H7 (cell line): ENCODE results near the gene KIF13A. TPM values are rescaled to one million over a fixed set of nuclear protein-coding genes. Genes with fewer than 3 reads are reported as not detected.

Experiments used
- DNase-seq: peaks from one replicate; pipeline ENCODE4 v3.0.0; 2012
- H3K27me3 ChIP-seq: 2 replicates; pipeline ENCODE4 v1.6.0; 2011; ENCODE audit warnings: mild to moderate bottlenecking, low read length; ENCODE audit not compliant: control insufficient read depth, insufficient read depth
- H3K36me3 ChIP-seq: replicated peaks from 2 replicates; pipeline ENCODE4 v1.5.1; 2011; ENCODE audit warnings: low read length; ENCODE audit not compliant: control insufficient read depth, insufficient read depth
- H3K4me3 ChIP-seq: 2 replicates; pipeline ENCODE4 v1.5.1; 2011; ENCODE audit warnings: low read depth, mild to moderate bottlenecking, control low read depth, low read length, moderate library complexity; ENCODE audit not compliant: insufficient read depth
- total RNA-seq: library from RNA; depleted of rRNA; stranded (reverse); fragments of >200 nt; shearing (Covaris generic); gene quantifications from 2 replicates; pipeline ENCODE4 v1.2.3, GENCODE V29; 2014

Gene KIF13A
- total RNA-seq, 1 experiment from 2014 or later: 21.0 TPM

DNA sequence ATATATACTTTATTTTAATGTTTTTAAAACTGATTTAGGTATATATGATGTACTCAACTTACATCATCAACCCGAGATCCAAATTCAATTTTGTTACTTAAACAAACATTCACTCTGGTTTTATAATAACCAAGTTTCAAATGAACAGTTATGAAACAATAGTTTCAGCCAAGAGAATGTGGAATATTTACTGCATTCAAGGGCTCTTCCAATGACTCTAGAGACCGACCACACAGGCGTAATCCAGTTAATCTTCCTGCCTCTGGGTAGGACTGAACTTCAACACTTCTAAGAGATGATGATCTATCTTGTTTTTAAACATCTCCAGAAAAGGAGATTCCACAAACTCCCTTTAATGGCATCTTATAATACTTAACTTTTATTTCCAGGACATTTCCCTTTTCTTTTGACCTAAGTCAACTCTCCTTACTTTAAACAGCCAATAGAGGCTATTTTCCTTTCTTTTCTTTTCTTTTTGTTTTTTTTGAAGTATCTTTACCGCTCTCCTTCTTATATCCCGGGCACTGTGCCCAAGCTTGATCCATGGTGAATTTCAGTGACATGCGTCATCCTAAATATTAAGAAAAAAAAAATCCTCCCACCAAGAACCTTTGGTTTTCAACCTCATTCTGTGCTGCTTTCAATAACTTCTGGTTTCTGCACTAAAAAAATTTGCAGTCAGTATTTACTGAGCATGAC lies 110.1 kb downstream of the KIF13A start:
- Histone ChIP-seq H3K27me3 (no peaks in the 10 kb centered on the region), H3K4me3 (no peak overlapping the region), H3K36me3 (no peaks in the 10 kb centered on the region)
- no peak for DNase-seq

DNA sequence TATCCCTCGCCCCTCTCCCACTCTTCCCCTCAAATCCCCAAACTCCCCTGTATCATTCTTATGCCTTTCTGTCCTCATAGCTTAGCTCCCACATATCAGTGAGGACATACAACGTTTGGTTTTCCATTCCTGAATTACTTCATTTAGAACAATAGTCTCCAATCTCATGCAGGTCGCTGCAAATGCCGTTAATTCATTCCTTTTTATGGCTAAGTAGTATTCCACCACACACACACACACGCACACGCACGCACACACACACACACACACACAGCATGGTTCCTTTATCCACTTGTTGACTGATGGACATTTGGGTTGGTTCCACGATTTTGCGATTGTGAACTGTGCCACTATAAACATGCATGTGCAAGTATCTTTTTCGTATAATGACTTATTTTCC lies 112.7 kb downstream of the KIF13A start:
- no peak for DNase-seq
- Histone ChIP-seq H3K27me3 (no peaks in the 10 kb centered on the region), H3K36me3 (no peaks in the 10 kb centered on the region), H3K4me3 (no peak overlapping the region)

DNA sequence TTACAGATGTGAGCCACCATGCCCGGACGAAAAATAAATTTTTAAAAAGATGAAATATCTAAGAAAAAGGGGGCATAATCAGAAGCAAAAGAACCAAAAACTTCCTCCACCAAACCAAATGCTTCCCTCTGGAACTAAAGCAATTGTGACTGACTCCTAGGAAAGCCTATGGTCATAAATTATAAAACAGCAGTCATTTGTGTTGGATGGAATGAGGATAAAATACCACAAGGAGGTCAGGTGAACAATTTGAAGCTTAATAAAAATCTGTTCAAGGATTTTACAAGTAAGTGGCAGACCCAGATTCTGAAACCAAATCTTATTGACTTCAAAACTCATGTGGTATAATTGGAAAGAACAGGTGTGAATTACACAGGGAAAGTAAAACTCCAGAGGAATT lies 114.5 kb downstream of the KIF13A start:
- no peak for DNase-seq
- no peaks in the 10 kb centered on the region for H3K27me3 ChIP-seq
- H3K36me3 ChIP-seq: no peaks in the 10 kb centered on the region
- H3K4me3 ChIP-seq: no peak overlapping the region

DNA sequence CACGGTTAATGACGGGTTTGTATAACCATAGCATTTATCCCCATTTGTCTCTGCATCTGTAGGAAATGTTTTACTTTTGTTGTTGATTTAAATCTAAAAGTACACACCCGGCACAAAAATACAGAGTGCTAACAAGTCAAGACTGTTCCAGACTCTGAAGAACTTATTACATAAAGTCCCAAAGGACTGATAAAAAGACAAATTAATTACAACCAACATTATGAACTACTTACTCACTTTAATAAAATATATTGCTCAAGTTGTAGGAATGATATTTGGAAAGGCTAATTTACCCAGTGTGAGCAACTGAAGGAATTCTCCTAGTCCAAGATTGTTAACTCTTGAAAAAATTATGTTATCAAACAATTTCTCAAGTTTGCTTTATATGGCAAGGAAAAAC lies 115.6 kb downstream of the KIF13A start:
- Histone ChIP-seq H3K36me3 (no peaks in the 10 kb centered on the region), H3K4me3 (no peak overlapping the region), H3K27me3 (no peaks in the 10 kb centered on the region)
- DNase-seq: no peak

DNA sequence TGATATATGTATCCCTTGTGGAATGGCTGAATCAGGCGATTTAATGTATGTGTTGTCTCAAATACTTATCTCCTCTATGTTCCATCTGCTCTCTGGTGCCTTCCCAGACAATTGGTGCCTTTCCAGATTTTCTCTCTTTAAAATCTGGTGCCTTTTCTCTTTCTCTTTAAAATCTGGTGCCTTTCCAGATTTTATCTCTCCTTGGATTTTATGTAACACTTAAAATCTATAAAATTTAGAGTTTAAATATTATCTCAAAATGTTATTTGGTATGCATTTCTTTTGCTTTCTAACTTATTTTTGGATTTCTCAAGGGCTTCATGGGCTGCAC lies 116.3 kb downstream of the KIF13A start:
- Histone ChIP-seq H3K36me3 (no peaks in the 10 kb centered on the region), H3K4me3 (no peak overlapping the region), H3K27me3 (no peaks in the 10 kb centered on the region)
- no peak for DNase-seq

DNA sequence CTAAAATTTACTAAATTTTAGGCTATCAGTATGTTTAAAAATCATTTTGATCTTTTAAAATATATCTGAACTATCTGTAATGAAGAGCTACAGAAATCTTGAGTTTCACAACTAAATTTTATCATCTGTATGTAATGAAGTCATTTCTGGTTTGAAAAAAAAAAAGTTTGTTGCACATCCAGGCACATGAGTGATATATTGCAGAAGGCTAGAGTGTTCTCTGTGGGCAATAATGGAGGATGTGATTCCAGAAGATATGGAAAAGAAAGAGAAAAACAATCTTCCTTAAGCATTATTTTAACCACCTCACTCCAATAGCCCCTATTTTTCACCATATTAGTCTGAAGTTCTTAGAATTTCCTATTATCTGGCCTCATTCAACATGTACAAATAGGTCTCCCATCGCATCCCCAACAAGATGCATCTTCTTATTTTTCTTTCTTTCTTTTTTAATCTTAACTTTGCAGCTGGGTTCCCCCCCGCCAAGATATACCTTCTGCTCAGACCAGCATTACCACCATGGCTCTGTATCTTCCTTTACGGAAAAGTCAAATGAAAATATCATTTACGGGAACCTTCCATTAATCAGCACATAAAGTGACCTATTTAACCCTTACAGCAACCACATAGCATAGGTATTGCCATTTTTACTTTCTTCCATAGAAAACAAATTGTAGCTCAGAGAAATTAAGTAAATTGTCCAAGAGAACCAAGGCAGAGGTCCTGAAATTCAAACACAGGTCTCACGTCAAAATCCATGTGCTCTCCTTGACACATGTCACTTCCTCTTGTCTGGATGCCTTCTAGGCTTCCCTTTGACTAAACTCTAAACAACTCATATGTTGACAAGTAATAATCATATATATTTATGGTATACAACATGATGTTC lies 116.9 kb downstream of the KIF13A start:
- DNase-seq: no peak
- H3K27me3 ChIP-seq: no peaks in the 10 kb centered on the region
- no peaks in the 10 kb centered on the region for H3K36me3 ChIP-seq
- H3K4me3 ChIP-seq: no peak overlapping the region

DNA sequence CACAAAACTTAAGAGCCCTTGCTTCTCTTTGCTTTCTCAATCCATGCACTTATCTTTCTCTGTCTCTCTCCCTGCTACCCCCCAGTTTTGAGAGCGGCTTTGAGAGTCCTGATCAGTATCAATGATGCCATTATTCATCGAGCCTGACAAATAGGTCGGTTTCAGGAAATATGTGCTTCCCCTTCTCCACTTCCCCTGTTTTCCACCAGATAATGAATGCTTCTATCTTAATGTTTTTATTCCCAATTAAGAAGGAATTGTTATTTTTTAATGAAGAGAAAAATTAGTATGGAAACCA lies 117.7 kb downstream of the KIF13A start:
- no peak overlapping the region for H3K4me3 ChIP-seq
- DNase-seq: no peak
- H3K27me3 ChIP-seq: no peaks in the 10 kb centered on the region
- H3K36me3 ChIP-seq: no peaks in the 10 kb centered on the region

DNA sequence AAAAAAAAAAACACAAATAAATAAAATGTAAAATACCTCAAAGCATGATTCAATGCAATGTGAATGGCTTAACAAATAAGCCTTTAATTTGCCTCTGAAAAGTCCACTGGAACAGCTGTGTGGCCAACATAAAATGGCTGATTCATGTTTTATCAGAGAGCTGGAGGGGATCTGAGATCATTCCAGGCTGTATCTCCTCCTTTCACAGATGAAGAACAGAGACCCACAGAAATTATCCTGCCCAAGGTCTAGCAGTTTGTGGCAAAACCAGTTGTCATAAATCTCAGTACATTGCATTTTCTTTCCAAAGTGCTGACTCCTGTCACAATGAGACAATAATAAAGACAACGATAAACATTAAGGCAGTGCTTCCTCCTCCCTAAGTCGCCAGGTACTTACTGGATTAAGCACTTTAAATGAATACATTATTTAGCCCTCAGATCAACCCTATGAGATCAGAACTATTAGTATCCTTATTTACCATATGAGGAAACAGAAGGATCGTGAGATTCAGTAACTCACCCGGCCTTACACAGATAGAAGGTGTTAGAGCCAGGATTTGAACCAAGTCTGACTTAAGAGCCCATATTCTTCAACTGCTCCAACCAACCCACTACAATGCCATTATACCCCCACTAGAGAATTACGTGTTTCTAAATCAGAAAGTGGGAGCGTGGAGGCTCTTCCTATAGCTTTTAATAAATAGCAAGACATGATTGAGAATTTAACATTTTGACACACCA lies 118.3 kb downstream of the KIF13A start:
- DNase-seq: no peak
- Histone ChIP-seq H3K27me3 (no peaks in the 10 kb centered on the region), H3K36me3 (no peaks in the 10 kb centered on the region)

DNA sequence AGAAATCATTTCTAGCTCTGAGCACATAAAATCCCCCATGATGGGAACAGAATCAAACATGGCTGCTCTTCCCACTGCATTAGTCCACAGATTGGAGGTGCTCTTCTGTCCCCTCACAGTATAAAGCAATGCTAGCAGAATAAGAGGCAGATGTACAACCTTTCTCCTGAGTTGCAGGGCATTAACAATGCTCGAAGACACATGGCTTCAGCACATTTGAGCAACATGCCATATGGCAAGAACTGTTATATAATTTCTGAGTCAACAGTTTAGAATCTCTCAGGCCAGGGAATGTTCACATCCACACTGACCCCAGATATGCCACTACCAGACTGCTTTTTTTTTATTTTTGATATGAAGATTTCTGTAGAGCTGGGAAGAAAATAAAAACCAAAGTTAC lies 119.6 kb downstream of the KIF13A start:
- no peaks in the 10 kb centered on the region for H3K27me3 ChIP-seq
- DNase-seq: no peak
- no peaks in the 10 kb centered on the region for H3K36me3 ChIP-seq
- no peak overlapping the region for H3K4me3 ChIP-seq

More for the DNA sequence above, 118.3 kb downstream of the KIF13A start:
- H3K4me3 ChIP-seq: no peak overlapping the region

DNA sequence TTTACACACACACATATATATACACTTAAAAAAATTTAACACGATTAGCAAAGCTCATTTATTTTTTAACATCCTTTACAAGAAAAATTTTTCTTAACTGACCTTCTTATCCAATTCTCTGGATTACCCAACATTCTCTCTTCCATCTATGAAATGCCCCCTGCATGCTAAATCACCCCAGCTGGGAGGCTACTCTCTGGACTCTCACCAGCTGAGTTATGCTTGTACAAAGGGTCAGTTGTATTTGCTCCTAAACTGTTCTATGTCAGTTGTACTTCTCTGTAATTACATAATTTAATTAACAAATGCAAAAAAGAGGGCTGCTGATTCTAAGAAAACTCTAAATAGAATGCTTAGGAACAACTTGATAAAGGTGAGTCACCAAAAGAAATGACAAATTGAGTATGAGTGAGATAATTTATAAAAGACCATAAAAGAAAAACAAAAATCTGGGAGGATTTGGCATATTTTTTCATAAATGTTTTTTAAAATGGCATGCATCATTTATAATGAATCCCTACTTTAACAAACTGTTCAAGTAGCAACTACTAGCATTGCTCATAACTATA lies 120.5 kb downstream of the KIF13A start:
- no peaks in the 10 kb centered on the region for H3K27me3 ChIP-seq
- no peak for DNase-seq

DNA sequence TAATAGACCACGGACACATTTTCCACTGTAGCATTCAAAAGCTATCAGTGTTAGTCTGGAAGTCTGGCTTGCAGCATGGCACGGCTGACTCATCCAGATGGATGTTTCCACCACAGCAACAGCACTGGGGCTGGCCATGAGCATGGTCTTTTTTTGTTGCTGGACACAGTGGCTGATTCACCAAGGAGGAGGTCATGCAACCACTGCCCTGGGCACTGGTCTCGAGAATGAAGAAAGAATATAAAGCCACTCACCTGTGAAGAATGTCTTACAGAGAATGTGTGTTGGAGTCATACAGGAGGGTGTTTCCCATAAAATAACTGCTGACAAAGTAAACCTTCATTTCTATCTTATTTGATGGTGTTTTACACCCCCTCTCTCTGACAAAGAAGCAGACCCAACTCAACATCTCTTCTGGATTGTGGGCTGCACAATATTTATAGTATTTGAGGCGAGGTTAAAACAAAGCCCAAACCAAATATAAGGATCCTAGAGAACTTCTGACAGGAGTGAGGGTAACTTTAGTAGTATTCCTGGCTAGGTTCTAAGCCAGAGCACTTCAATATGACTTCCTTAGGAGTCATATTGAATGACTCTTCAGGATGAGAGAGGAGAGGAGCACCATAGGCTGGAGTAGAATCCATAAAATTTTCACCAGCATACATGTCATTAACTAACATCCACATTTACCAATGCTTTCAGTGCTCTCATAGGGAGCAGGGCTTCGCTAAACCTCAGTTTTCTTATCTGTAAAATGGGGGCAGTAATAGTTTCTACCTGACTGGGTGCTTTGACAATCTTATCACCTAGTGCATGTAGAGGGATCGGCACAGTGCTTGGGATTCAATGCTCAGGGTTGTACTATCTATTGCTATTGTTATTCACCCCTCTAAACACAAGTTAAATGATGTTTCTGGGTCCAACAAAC lies 121.4 kb downstream of the KIF13A start:
- no peak for DNase-seq
- Histone ChIP-seq H3K36me3 (no peaks in the 10 kb centered on the region), H3K4me3 (no peak overlapping the region), H3K27me3 (no peaks in the 10 kb centered on the region)

More for the DNA sequence above, 120.5 kb downstream of the KIF13A start:
- no peak overlapping the region for H3K4me3 ChIP-seq
- H3K36me3 ChIP-seq: no peaks in the 10 kb centered on the region

DNA sequence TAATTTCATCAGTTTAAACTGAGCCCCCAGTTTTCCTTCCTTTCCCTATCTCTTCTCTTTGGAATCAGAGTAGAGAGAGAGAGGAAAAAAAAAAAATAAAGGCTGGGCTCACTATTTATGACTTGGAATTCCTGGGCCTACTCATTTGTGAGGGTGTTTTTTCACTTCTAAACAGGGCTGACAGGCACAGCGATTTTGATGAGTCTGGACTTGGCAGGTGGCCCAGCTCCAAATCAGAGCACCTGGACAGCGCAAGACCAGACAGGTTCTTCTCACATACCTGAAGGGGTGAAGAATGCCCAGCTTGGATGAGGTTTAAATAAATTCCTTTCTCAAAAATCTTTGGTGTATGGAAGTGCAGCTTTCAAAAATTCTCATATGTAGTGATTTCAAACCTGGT lies 122.2 kb downstream of the KIF13A start:
- no peak for DNase-seq
- H3K4me3 ChIP-seq: no peak overlapping the region
- no peaks in the 10 kb centered on the region for H3K27me3 ChIP-seq
- H3K36me3 ChIP-seq: no peaks in the 10 kb centered on the region

DNA sequence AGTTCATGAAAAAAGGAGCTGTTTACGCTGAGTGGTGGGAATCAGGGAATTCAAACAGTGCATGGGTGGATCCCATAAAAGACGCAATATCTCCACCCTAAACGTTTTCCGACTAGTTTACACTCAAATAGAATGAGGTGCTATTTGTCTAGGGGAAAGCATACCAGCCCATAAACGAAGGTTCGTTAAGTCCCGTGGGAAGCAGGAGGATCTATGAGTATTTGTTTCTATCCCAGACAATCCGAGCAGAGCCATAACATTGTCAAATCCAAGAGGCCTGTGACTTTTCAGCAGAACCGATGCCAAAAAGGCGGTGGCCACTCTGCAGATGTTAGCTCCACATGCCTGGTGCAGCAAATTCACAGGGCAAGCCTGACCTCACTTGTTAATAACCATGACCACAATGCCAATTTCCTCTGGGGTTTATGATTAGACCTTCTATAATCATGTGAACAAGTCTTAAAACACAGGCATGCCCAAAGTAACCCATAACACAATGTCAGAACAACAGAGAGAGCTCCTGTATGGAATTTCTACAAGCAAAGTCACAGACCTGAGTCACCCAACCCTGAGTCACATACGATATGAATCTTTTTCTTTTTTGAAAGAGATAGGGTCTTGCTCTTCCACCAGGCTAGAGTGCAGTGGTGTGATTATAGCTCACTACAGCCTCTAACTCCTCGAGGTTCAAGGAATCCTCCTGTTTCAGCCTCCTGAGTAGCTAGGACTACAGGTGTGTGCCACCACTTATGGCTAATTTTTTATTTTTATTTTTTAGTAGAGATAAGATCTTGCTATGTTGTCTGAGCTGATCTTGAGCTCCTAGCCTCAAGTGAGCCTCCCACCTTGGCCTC lies 123.3 kb downstream of the KIF13A start:
- no peaks in the 10 kb centered on the region for H3K27me3 ChIP-seq
- no peak overlapping the region for H3K4me3 ChIP-seq
- no peaks in the 10 kb centered on the region for H3K36me3 ChIP-seq
- DNase-seq: no peak
